Activated CD4-positive, alpha-beta T cell treated with anti-CD3 and anti-CD28 coated beads, Interleukin-2, amount 50 U/mL, for 4 hours (primary cell): ENCODE measurements around the gene EPN3.
A peak's percentile ranks its signal among the peaks of the same experiment; 100 is the strongest.

ENCODE experiments used
- DNase-seq, 2 experiments: peaks; one replicate each; pipeline ENCODE4 v3.0.0-alpha.2; 2020

Gene EPN3

GRCh38 chr17:50513495-50513894 lies 19.0 kb upstream of the EPN3 start:
- DNase-seq, result no peak

GRCh38 chr17:50514388-50514787 lies 18.1 kb upstream of the EPN3 start:
- DNase-seq, result no peak

GRCh38 chr17:50514936-50515702 lies 17.4 kb upstream of the EPN3 start:
- no peak for DNase-seq

GRCh38 chr17:50517011-50517410 lies 15.5 kb upstream of the EPN3 start:
- DNase-seq, result no peak

GRCh38 chr17:50517504-50518383 lies 14.8 kb upstream of the EPN3 start:
- no peak for DNase-seq

GRCh38 chr17:50518384-50519023 lies 14.0 kb upstream of the EPN3 start:
- no peak for DNase-seq

GRCh38 chr17:50519141-50519834 lies 13.2 kb upstream of the EPN3 start:
- no peak for DNase-seq

- no peak for DNase-seq
Measured at GRCh38 chr17:50520483-50520882, 12.1 kb upstream of the EPN3 start.

GRCh38 chr17:50521514-50521913 lies 11.0 kb upstream of the EPN3 start:
- no peak for DNase-seq

- DNase-seq, result no peak
Measured at GRCh38 chr17:50522766-50523165, 9.8 kb upstream of the EPN3 start.

- DNase-seq, result no peak
Measured at GRCh38 chr17:50523208-50523607, 9.3 kb upstream of the EPN3 start.

GRCh38 chr17:50524838-50525237 lies 7.7 kb upstream of the EPN3 start:
- no peak for DNase-seq

- DNase-seq, result no peak
Measured at GRCh38 chr17:50527155-50527762, 5.3 kb upstream of the EPN3 start.

GRCh38 chr17:50527949-50528474 lies 4.5 kb upstream of the EPN3 start:
- no peak for DNase-seq

- no peak for DNase-seq
Measured at GRCh38 chr17:50529849-50530248, 2.7 kb upstream of the EPN3 start.

GRCh38 chr17:50531428-50532025 lies 1.0 kb upstream of the EPN3 start:
- no peak for DNase-seq

GRCh38 chr17:50533185-50533584 lies 650 bp downstream of the EPN3 start:
- DNase-seq, result no peak

GRCh38 chr17:50533720-50534148 lies 1.2 kb downstream of the EPN3 start:
- no peak for DNase-seq

GRCh38 chr17:50534222-50534978 lies 1.9 kb downstream of the EPN3 start:
- peak; percentile 9 to 20 for DNase-seq

GRCh38 chr17:50534979-50535326 lies 2.4 kb downstream of the EPN3 start:
- no peak for DNase-seq

- DNase-seq, result no peak
Measured at GRCh38 chr17:50535407-50535806, 2.9 kb downstream of the EPN3 start.
